ENCODE results near the gene ZNF236. TPM values are rescaled to one million over a fixed set of nuclear protein-coding genes. Genes with fewer than 3 reads are reported as not detected.

ZNF236 gene
- total and polyA plus RNA-seq, 2 experiments from 2014 or later, result 7.4 to 8.2 TPM

- Histone ChIP-seq H3K79me2 (peaks cover 90% of the 10 kb centered on the region), H3K9me2 (replicated peaks; ENCODE audit: insufficient read depth) (no peaks in the 10 kb centered on the region), H4K20me1 (ENCODE audit: insufficient read depth, poor library complexity, severe bottlenecking) (no peaks in the 10 kb centered on the region), H3K4me2 (peak overlapping the region; percentile 89), H3K4me1 (ENCODE audit: insufficient read depth) (peaks cover 12% of the 10 kb centered on the region), H3K9me3 (ENCODE audit: low read depth) (no peaks in the 10 kb centered on the region), H2AFZ (peak overlapping the region; percentile 53), H3K36me3 (replicated peaks; ENCODE audit: insufficient read depth, low read depth) (no peaks in the 10 kb centered on the region), H3K27ac (peak overlapping the region; percentile 86), H3K4me3 (peak overlapping the region; percentile 85), H3K27me3 (no peaks in the 10 kb centered on the region)
- TF ChIP-seq EZH2phosphoT487 (IDR thresholded peaks at IDR 0.05; ENCODE audit: low read depth, severe bottlenecking, unreplicated experiment), result no peak
- TF ChIP-seq EZH2 (IDR thresholded peaks at IDR 0.05; ENCODE audit: borderline replicate concordance), result no peak
- WGBS (ENCODE audit: low lambda C conversion rate, missing lambda C conversion rate), result 83% methylated on average over 12 of the region's 12 CpGs
- DNase-seq (ENCODE audit: low spot score), result no peak
Measured at GRCh38 chr18:76824145-76824676, 1.9 kb downstream of the ZNF236 start.

- DNase-seq (ENCODE audit: low spot score), result no peak
- H3K9me2 ChIP-seq (replicated peaks; ENCODE audit: insufficient read depth), result no peaks in the 10 kb centered on the region
- no peak overlapping the region for H3K4me3 ChIP-seq
- no peak for TF ChIP-seq EZH2 (IDR thresholded peaks at IDR 0.05; ENCODE audit: borderline replicate concordance)
- no peak for TF ChIP-seq CTCF (IDR thresholded peaks at IDR 0.05; ENCODE audit: poor library complexity)
- TF ChIP-seq EZH2phosphoT487 (IDR thresholded peaks at IDR 0.05; ENCODE audit: low read depth, severe bottlenecking, unreplicated experiment), result no peak
- no peak overlapping the region for H2AFZ ChIP-seq
- H3K4me1 ChIP-seq (ENCODE audit: insufficient read depth), result peaks cover 12% of the 10 kb centered on the region
- no peaks in the 10 kb centered on the region for H3K9me3 ChIP-seq (ENCODE audit: low read depth)
- WGBS (ENCODE audit: low lambda C conversion rate, missing lambda C conversion rate), result 64% methylated on average over 5 of the region's 5 CpGs
- H4K20me1 ChIP-seq (ENCODE audit: insufficient read depth, poor library complexity, severe bottlenecking), result no peaks in the 10 kb centered on the region
- peaks cover 90% of the 10 kb centered on the region for H3K79me2 ChIP-seq
- peak overlapping the region; percentile 89 for H3K4me2 ChIP-seq
- H3K27ac ChIP-seq, result no peak overlapping the region
- no peaks in the 10 kb centered on the region for H3K27me3 ChIP-seq
- H3K36me3 ChIP-seq (replicated peaks; ENCODE audit: insufficient read depth, low read depth), result no peaks in the 10 kb centered on the region
Measured at GRCh38 chr18:76824754-76825153, 2.4 kb downstream of the ZNF236 start.

- Histone ChIP-seq H3K9me2 (replicated peaks; ENCODE audit: insufficient read depth) (no peaks in the 10 kb centered on the region), H3K27ac (no peak overlapping the region), H4K20me1 (ENCODE audit: insufficient read depth, poor library complexity, severe bottlenecking) (no peaks in the 10 kb centered on the region), H3K4me1 (ENCODE audit: insufficient read depth) (peaks cover 6% of the 10 kb centered on the region), H3K36me3 (replicated peaks; ENCODE audit: insufficient read depth, low read depth) (no peaks in the 10 kb centered on the region), H3K27me3 (no peaks in the 10 kb centered on the region), H3K4me2 (no peak overlapping the region), H3K4me3 (no peak overlapping the region), H3K79me2 (peaks cover 95% of the 10 kb centered on the region), H2AFZ (no peak overlapping the region), H3K9me3 (ENCODE audit: low read depth) (no peaks in the 10 kb centered on the region)
- 89% methylated on average over 11 of the region's 11 CpGs for WGBS (ENCODE audit: low lambda C conversion rate, missing lambda C conversion rate)
- DNase-seq (ENCODE audit: low spot score), result no peak
- no peak for TF ChIP-seq EZH2 (IDR thresholded peaks at IDR 0.05; ENCODE audit: borderline replicate concordance)
- no peak for TF ChIP-seq EZH2phosphoT487 (IDR thresholded peaks at IDR 0.05; ENCODE audit: low read depth, severe bottlenecking, unreplicated experiment)
- TF ChIP-seq CTCF (IDR thresholded peaks at IDR 0.05; ENCODE audit: poor library complexity), result no peak
Measured at GRCh38 chr18:76827205-76828200, 5.1 kb downstream of the ZNF236 start.

- Histone ChIP-seq H3K9me2 (replicated peaks; ENCODE audit: insufficient read depth) (no peaks in the 10 kb centered on the region), H3K27me3 (no peaks in the 10 kb centered on the region), H3K36me3 (replicated peaks; ENCODE audit: insufficient read depth, low read depth) (no peaks in the 10 kb centered on the region), H3K4me1 (ENCODE audit: insufficient read depth) (peaks cover 16% of the 10 kb centered on the region), H3K4me2 (no peak overlapping the region), H3K27ac (no peak overlapping the region), H2AFZ (no peak overlapping the region), H4K20me1 (ENCODE audit: insufficient read depth, poor library complexity, severe bottlenecking) (no peaks in the 10 kb centered on the region), H3K4me3 (no peak overlapping the region), H3K9me3 (ENCODE audit: low read depth) (no peaks in the 10 kb centered on the region), H3K79me2 (peaks cover 93% of the 10 kb centered on the region)
- TF ChIP-seq CTCF (IDR thresholded peaks at IDR 0.05; ENCODE audit: poor library complexity) (no peak), EZH2 (IDR thresholded peaks at IDR 0.05; ENCODE audit: borderline replicate concordance) (no peak), EZH2phosphoT487 (IDR thresholded peaks at IDR 0.05; ENCODE audit: low read depth, severe bottlenecking, unreplicated experiment) (no peak)
- DNase-seq (ENCODE audit: low spot score), result no peak
- WGBS (ENCODE audit: low lambda C conversion rate, missing lambda C conversion rate), result 95% methylated on average over 6 of the region's 6 CpGs
Measured at GRCh38 chr18:76834379-76834778, 12.0 kb downstream of the ZNF236 start.
